GM18870 (cell line): ENCODE measurements around the gene SLC5A11.

Experiments
- ATAC-seq: cut with Tn5 transposase; IDR thresholded peaks from one replicate; pipeline ENCODE4 v1.9.1; 2021; ENCODE audit warnings: moderate library complexity; ENCODE audit not compliant: unreplicated experiment

The SLC5A11 gene

DNA sequence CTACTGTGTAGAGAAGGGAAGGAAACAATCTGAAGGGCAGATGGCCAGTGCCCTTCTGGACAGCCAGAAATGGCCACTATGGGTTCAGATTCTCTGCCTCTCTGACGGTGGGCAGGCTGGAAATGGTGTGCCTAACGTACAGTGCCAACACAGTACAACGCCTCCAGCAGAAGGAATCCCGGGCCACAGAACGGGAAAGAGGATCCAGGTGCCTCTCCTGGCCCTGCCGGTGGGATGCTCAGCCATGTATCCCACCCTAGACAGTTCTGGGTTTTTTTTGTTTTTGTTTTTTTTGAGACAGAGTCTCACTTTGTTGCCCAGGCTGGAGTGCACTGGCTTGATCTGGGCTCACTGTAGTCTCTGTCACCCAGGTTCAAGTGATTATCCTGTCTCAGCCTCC is 71.5 kb downstream of the SLC5A11 start:
- no peak for ATAC-seq

- ATAC-seq = no peak
These were observed 72.1 kb downstream of the SLC5A11 start for GRCh38 chr16:24917891-24918290.

DNA sequence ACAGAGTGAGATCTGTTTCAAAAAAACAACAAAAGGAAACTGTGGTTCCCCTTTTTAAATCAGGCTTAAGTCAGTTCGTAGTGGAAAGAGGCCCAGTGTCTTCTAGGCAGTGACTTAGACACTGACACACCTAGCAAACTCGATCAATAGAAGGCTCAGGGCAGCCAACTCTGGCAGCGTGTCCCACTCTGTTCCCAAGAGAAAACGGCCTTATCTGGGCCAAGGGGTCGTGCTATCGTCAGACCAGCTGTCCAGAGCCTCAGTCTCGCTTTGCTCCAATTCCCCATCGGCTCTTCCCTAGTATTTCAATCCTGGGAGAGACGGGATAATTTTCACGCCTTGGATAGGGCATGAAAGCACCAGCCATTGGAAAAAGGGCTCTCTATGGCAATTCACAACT is 72.9 kb downstream of the SLC5A11 start:
- no peak for ATAC-seq

GRCh38 chr16:24919536-24919935 is 73.8 kb downstream of the SLC5A11 start:
- no peak for ATAC-seq

DNA sequence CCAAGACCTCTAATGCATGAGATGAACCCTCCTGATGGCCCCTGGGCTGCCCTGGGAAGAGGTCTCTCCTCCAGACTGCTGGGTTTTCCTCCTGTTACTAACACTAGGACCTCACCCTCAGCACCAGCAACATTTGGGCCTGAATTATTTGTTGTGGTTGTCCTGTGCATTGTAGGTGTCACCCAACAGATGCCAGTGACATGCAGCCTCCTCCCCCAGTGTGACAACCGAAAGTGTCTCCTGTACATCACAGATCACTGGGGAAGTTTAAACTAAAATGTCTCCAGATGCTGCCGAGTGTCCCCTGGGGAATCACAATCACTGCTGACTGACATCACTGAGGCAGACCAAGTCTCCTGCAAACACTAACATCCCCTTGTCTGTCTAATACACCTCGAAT is 74.8 kb downstream of the SLC5A11 start:
- ATAC-seq = no peak

DNA sequence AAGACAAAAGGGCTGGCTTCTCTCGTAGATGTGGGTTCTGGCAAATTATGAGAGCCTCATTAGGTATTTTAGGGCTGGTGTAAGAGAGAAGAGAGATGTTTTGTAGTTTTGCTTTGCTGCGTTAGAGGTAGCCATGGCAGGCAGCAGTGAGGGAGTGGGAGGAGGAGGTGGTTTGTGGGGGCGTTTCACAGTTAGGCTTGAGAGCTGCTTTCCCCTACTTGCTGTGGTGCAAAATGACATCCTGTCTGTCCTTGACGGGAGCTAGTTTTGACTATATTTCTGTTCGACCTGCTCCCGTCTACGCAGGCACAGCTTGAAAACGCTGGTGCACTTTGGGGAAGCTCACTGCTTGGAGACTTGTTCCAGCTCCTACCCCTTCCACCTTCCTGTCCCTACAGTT is 75.5 kb downstream of the SLC5A11 start:
- ATAC-seq = no peak

DNA sequence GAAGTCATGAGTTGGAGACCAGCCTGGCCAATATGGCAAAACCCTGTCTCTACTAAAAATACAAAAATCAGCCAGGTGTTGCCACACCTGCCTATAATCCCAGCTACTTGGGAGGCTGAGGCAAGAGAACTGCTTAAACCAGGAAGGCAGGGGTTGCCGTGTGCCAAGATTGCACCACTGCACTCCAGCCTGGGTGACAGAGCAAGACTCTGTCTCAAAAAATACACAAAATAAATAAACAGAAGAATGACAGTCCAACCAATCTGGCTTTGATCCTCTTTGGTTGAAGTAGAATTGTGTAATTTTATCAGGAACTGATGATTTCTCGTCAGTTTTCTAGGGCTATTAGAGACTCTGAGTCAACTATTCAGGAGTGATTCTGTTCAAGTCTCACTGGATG is 79.4 kb downstream of the SLC5A11 start:
- no peak for ATAC-seq

- no peak for ATAC-seq
These were observed 83.6 kb downstream of the SLC5A11 start for GRCh38 chr16:24929409-24929808.

DNA sequence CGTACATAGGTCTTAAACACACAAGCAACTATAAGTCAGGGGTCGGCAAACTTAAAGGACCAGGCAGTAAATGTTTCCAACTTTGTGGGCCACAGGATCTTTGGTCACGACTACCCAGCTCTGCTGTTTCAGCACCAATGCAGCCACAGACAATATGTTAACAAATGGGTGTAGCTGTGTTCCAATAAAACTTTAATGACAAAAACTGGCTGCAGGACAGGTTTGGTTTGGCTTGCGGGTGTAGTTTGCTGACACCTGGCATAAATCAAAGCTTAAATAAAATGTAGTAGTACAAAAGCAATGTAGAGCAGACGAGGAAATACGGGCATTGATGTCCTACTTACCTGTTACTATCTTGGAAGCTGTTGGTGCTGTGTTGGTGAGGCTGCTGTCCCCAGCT is 84.7 kb downstream of the SLC5A11 start:
- ATAC-seq = no peak

DNA sequence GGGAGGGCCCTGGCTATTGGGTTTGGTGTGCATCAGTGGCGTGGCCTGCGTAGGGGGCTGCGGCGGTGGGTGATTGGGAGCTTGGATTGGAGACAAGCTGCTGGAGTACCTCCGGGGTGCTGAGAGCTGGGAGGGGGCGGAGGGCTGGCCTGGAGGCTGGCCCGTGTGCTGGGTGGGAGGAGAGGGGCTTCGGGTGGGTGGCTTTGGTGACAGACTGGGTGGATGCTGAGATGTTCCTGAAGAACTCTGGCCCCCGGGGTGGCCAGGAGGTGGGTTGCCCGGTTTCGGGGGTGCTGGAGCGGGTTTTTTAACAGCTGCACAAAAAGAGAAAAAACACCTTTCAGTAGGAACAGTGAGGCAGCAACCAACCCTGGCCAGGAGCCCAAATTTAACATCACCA is 85.3 kb downstream of the SLC5A11 start:
- no peak for ATAC-seq

DNA sequence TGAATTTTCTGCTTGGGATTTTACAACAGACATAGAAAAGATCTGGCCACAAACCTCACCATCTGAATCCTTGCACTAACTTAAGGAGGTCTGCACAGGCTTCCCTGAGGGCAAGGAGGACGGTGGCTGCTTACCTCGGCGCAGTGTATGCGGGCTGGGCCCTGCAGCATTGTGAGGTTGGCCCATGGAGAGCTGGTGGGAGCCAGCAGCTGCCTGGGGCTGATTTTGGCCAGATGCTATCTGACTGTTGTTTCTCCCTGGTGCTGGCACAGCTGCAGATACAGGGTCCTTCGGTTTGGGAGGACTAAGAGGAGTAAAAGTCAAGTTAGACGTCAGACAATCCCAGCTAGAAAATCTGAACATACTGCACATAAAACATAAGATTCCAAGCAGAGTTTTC is 89.6 kb downstream of the SLC5A11 start:
- no peak for ATAC-seq

DNA sequence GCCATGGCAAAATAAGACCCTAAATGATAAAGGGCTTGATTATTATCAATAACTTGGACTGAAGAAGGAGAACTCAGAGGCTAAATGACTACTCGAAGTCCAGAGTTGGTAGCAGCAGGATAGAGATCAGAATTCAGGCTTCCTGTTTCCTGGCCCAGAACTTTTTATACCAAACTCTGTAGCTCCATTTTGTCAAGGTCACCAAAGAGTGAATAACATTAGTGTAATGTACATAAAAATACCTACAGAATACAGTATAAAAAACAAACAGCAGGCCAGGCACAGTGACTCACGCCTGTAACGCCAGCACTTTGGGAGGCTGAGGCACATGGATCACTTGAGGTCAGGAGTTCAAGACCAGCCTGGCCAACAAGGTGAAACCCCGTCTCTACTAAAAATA is 90.4 kb downstream of the SLC5A11 start:
- ATAC-seq = no peak

DNA sequence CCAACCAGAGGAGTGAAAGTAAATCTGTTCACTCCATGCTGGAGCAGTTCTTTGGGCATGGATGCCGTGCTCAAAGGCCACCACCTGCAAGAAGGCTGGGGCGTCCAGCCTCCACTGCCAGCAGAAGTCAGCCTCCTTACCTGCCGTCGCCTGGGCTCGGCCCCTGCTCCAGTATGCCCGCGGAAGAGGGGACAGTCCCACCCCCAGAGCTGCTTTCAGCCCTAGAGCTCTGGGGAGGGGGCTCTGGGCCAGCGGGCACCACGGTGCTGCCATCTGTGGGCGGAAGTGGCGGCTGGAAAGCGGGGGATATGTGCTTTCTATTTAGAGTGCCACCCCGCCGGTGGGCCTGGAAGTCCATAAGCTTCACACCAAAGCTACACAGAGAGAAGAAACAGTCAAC is 93.5 kb downstream of the SLC5A11 start:
- ATAC-seq = no peak

DNA sequence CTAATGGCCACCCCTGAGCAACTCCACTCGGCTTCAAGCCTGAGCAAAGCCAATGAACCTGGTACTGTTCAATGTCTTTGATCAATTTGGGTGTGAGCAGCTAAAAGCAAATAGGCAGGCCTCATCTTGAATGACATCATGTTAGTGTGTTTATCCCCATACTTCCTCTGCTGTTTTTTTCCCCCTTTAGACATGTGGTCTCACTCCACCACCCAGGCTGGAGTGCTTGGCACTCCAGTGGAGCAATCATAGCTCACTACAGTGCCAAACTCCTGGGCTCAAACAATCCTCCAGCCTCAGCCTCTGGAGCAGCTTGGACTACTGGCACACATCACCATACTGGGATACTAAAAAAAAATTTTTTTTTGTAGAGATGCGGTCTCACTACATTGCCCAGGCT is 94.0 kb downstream of the SLC5A11 start:
- no peak for ATAC-seq

DNA sequence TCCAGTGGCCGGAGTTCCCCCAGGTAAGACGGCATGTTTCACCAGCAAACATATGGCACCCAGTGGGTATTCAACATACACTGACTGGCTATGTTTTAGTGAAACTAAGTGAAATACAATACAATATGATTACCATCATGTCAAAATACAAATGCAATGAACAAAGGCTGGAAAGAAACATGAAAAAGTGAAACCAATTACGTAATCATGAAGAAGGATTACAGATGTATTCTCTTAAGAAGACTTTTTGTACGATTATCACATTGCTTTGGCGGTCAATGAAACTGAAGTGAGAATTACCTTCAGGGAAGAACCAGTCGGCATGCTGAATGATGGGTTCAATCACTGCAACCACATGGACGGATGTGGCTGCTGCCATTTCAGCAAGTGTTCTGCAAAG is 97.7 kb downstream of the SLC5A11 start:
- no peak for ATAC-seq

GRCh38 chr16:24944206-24944605 is 98.4 kb downstream of the SLC5A11 start:
- no peak for ATAC-seq

DNA sequence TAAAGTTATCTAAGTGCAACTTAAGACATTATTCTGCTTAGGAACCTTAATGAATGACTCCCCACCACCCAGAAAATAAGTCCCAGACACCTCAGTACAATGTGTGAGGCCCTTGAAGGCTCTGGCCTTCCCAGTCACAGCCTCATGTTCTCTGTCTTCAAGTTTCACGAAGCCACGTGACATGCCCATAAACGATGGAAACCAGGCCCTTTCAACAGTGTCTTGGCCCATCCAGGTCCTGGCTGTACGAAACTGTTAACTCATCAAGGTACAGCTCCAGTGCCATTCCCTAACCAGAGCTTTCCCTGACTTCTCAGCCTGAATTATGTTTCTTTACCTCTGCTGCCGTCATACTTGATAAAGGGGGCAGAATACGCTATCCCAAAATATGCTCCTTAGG is 100.4 kb downstream of the SLC5A11 start:
- ATAC-seq = no peak

- no peak for ATAC-seq
These were observed 104.5 kb downstream of the SLC5A11 start for GRCh38 chr16:24950275-24950674.

DNA sequence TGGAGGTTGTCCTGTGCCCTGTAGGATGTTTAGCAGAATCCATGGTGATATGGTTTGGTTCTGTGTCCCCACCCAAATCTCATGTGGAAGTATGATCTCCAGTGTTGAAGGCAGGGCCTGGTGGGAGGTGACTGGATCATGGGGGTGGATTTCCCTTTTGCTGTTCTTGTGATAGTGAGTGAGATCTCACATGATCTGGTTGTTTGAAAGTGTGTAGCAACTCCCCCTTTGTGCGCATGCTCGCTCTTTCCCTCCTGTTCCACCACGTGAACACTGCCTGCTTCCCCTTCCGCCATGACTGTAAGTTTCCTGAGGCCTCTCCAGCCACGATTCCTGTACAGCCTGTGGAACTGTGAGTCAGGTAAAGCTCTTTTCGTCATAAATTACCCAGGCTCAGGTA is 107.5 kb downstream of the SLC5A11 start:
- no peak for ATAC-seq

GRCh38 chr16:24953721-24954120 is 108.0 kb downstream of the SLC5A11 start:
- no peak for ATAC-seq

DNA sequence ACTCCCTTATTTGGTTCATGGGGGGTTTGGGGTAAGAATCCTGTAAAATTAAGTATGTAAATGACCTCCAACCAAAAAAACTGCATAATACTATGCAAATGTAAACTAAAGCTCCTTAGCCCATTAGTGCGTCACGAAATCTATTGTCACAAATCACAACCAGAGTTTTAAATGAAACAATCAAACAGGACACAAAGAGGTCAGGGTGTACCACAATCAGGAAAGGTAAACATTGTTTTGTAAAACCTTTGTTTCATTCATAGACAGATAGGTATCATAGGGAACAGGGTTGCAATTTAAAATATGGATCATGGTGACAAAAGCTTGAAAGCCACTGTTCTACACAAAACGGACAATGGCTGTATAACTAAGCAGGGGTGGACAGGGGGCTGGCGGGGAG is 108.4 kb downstream of the SLC5A11 start:
- ATAC-seq = no peak

DNA sequence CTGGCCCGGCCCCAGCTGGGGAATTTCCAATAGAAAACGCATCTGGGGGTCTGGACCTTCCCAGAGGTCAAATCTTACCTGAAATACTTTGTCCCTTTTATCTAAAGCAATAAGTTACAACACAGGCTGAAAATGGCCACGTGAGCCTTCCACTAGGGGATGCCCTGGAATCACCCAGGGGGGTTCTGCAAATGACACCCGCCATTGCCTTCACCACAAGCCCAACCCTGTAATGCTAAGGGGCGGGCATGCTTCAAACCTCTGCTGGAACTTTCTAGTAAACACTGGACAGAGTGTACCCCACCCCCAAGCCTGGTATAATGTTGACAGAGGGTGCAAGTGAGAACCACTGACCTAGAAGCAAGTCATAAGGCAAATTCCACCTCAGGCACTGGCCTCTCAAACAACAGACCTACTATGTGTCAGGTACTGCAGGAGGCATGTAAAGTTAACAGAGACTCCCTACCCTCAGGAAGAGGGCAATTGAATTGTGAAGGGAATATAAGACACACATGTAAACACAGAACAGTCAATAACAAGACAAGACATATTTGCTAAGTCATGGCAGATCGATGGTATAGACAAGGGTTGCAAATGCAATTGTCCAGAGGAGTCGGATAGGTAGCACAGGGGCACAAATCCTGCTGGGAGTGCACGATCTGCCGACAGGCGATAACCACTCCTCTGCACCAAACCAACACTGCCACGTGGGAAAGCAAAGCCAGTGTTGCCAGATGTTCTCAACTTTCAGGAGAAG is 110.4 kb downstream of the SLC5A11 start:
- no peak for ATAC-seq

DNA sequence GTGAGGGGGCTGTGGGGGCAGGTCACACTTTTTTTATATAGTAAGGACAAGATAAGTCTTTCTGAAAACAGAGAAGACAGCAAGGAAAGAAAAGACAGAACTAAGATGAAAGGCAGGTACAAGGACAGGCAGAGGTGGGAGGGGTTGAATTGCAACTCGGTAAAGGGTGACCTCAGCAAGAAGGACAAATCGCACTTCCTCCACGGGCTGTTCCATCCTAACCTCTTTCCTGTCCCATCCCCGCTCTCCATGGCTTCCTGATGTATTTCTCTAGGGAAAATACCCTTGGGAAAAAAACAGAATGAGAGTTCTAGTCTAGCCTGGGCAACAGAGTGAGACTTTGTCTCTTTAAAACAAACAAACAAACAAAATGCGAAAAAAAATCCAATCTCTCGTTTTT is 112.1 kb downstream of the SLC5A11 start:
- ATAC-seq = no peak
